Measurements from ENCODE around the gene SPINT2. TPM values are rescaled to one million over a fixed set of nuclear protein-coding genes. Genes with fewer than 3 reads are reported as not detected.

Gene SPINT2
- polyA plus RNA-seq, 1 donor (not counting 4 experiments of a cell fraction or from before 2014, with no cell fraction given) = 363 TPM

GRCh38 chr19:38280030-38280921, 15.9 kb downstream of the SPINT2 start:
- Histone ChIP-seq H3K27me3 (ENCODE audit: control insufficient read depth, extremely low read depth, insufficient read depth, low read length) (no peaks in the 10 kb centered on the region), H3K79me2 (ENCODE audit: control insufficient read depth, insufficient read depth, low read length) (peaks cover 94% of the 10 kb centered on the region), H3K27ac (ENCODE audit: control insufficient read depth, insufficient read depth, low read length) (peak overlapping the region; percentile 62), H3K4me1 (ENCODE audit: control insufficient read depth, extremely low read depth, insufficient read depth, low read length) (peaks cover 33% of the 10 kb centered on the region), H3K4me3 (ENCODE audit: control insufficient read depth in 2 of 3, extremely low read depth in 1 of 3, insufficient read depth in 2 of 3, low read depth in 1 of 3, low read length in 3 of 3) (no peak overlapping the region), H3K36me3 (ENCODE audit: control insufficient read depth in 2 of 2, extremely low read depth in 1 of 2, insufficient read depth in 2 of 2, low read length in 2 of 2) (peaks cover 22 to 50% of the 10 kb centered on the region in 2 experiments), H3K9me1 (ENCODE audit: control insufficient read depth, extremely low read depth, insufficient read depth, low read length) (peaks cover 8% of the 10 kb centered on the region), H2AFZ (ENCODE audit: control insufficient read depth, low read length) (no peak overlapping the region), H3K9me3 (ENCODE audit: control insufficient read depth, low read depth, low read length) (no peaks in the 10 kb centered on the region), H3K9ac (ENCODE audit: control insufficient read depth, extremely low read depth, insufficient read depth, low read length) (peak overlapping the region; percentile 46), H4K20me1 (ENCODE audit: control insufficient read depth, extremely low read depth, insufficient read depth, low read length) (peaks cover 48% of the 10 kb centered on the region), H3K4me2 (ENCODE audit: control insufficient read depth, extremely low read depth, insufficient read depth, low read depth, low read length) (peak overlapping the region; percentile 28)
- dilution Hi-C loops (cut with MboI; ENCODE audit: extremely low pct_ligation_motif_present, low sequenced_read_pairs) = no loop called here
- DNase-seq (ENCODE audit: low read depth, low spot score) (no peak), FAIRE-seq (peak; percentile 64)
- TF ChIP-seq EZH2 (IDR thresholded peaks at IDR 0.05; ENCODE audit: low read length) (no peak), CTCF (optimal IDR thresholded peaks at IDR 0.05 in 1 of 3, IDR thresholded peaks at IDR 0.05 in 1 of 3, conservative IDR thresholded peaks at IDR 0.05 in 1 of 3; ENCODE audit: extremely low read depth in 1 of 3, insufficient read depth in 2 of 3, low read length in 3 of 3) (no peak)

GRCh38 chr19:38281811-38282566, 17.6 kb downstream of the SPINT2 start:
- Histone ChIP-seq H2AFZ (ENCODE audit: control insufficient read depth, low read length) (no peak overlapping the region), H3K27ac (ENCODE audit: control insufficient read depth, insufficient read depth, low read length) (peak overlapping the region; percentile 18)

More at GRCh38 chr19:38281811-38282566, 17.6 kb downstream of the SPINT2 start:
- H3K4me3 ChIP-seq (ENCODE audit: control insufficient read depth in 2 of 3, extremely low read depth in 1 of 3, insufficient read depth in 2 of 3, low read depth in 1 of 3, low read length in 3 of 3) = no peak overlapping the region
- peaks cover 8% of the 10 kb centered on the region for H3K9me1 ChIP-seq (ENCODE audit: control insufficient read depth, extremely low read depth, insufficient read depth, low read length)
- H3K79me2 ChIP-seq (ENCODE audit: control insufficient read depth, insufficient read depth, low read length) = peaks cover 91% of the 10 kb centered on the region
- no peaks in the 10 kb centered on the region for H3K9me3 ChIP-seq (ENCODE audit: control insufficient read depth, low read depth, low read length)
- FAIRE-seq = no peak
- no peak overlapping the region for H3K4me2 ChIP-seq (ENCODE audit: control insufficient read depth, extremely low read depth, insufficient read depth, low read depth, low read length)
- peaks cover 29% of the 10 kb centered on the region for H3K4me1 ChIP-seq (ENCODE audit: control insufficient read depth, extremely low read depth, insufficient read depth, low read length)
- no peak for DNase-seq (ENCODE audit: low read depth, low spot score)
- H3K27me3 ChIP-seq (ENCODE audit: control insufficient read depth, extremely low read depth, insufficient read depth, low read length) = no peaks in the 10 kb centered on the region
- TF ChIP-seq CTCF (optimal IDR thresholded peaks at IDR 0.05 in 1 of 3, IDR thresholded peaks at IDR 0.05 in 1 of 3, conservative IDR thresholded peaks at IDR 0.05 in 1 of 3; ENCODE audit: extremely low read depth in 1 of 3, insufficient read depth in 2 of 3, low read length in 3 of 3) = no peak
- TF ChIP-seq EZH2 (IDR thresholded peaks at IDR 0.05; ENCODE audit: low read length) = no peak
- no peak overlapping the region for H3K9ac ChIP-seq (ENCODE audit: control insufficient read depth, extremely low read depth, insufficient read depth, low read length)
- H4K20me1 ChIP-seq (ENCODE audit: control insufficient read depth, extremely low read depth, insufficient read depth, low read length) = peaks cover 47% of the 10 kb centered on the region
- dilution Hi-C loops (cut with MboI; ENCODE audit: extremely low pct_ligation_motif_present, low sequenced_read_pairs) = no loop called here
- peaks cover 28 to 60% of the 10 kb centered on the region in 2 experiments for H3K36me3 ChIP-seq (ENCODE audit: control insufficient read depth in 2 of 2, extremely low read depth in 1 of 2, insufficient read depth in 2 of 2, low read length in 2 of 2)

All from keratinocyte (primary cell).